SHP77 (cell line): ENCODE measurements around the gene LIG3.
"Not testable (repeated sequence)": the region's sequence is repeated elsewhere in the genome, so short reads cannot be mapped to it uniquely, and the experiment has no call there.

Experiments used
- DNase-seq, 2 experiments: peaks; one replicate each; lab custom pipeline; 2025; lab: John Stamatoyannopoulos, UW

The LIG3 gene

GRCh38 chr17:34999456-34999855 is 19.1 kb downstream of the LIG3 start:
- DNase-seq, result no peak

DNA sequence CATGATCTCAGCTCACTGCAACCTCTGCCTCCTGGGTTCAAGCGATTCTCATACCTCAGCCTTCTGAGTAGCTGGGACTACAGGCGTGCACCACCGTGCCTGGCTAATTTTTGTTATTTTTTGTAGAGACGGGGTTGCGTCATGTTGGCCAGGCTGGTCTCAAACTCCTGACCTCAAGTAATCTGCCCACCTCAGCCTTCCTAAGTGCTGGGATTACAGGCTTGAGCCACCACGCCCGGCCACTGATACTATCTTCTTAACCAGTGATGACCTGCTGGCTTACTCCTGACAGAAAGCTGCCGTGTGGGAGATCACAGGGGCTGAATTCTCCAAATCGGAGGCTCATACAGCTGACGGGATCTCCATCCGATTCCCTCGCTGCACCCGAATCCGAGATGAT is 20.7 kb downstream of the LIG3 start:
- DNase-seq, result not testable (repeated sequence)

DNA sequence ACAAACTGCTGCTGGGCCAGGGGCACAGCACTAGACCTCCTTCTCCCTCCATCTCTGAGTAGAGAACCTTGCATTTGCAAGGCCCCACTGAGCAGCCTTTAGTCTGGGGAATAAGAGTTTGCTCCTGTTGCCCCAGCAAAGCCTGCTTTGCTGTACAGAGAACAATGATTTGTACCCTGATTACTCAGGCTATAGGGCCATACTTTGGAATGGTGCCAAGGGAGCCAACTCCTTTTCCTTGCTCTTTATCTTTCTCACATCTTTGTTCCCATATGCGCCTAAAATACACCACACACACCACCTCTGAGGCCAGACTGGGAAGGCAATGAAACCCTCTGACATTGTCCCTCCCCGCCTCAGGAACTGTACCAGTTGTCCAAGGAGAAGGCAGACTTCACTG is 21.2 kb downstream of the LIG3 start:
- no peak for DNase-seq

DNA sequence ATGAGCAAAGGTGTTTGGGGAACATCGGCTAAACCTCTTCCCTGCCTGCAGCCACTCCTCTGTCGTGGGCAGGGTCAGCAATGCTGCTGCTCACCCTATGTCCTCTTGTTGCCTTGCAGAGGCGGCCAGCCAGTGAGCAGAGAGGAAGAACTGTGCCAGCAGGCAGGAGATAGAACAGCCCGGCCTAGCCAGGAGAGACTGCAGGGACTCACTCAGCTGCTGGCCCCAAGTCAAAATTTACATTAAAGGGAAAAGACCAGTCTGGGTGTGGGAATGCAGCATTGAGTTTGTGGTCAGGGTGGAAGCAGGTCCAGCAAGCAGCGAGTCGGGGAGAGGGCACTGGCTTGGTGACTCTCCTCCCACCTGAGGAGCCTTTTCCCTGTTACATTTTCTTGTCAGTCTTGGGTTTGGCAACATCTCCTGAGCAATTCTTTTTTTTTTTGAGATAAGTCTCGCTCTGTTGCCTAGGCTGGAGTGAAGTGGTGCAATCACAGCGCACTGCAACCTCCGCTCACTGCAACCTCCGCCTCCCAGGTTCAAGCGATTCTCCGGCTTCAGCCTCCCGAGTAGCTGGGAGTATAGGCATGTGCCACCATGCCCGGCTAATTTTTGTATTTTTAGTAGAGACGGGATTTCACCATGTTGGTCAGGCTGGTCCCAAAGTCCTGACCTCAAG is 22.7 kb downstream of the LIG3 start:
- no peak for DNase-seq

- no peak for DNase-seq
Observed at GRCh38 chr17:35003778-35004177, 23.5 kb downstream of the LIG3 start.

DNA sequence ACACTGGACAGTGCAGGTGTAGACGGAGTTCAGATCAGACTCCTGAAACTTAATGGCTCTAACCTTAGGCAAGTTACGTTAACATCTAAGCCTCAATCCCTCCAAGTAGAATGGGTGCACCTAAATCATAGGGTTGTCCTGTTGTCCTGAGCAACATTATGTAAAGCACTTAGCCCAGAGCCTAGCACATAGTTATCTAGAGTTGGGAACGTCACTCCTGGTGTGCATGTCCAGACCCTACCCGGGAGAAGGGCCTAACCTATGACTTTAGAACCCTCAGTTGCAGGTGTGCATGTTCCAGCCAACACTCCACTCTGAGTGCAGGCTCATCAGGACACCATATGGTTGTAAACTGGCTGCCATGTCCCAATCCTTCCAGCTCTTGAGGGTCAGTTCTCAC is 26.0 kb downstream of the LIG3 start:
- DNase-seq, result no peak

- DNase-seq, result no peak
Observed at GRCh38 chr17:35006961-35007360, 26.6 kb downstream of the LIG3 start.

GRCh38 chr17:35010093-35010492 is 29.8 kb downstream of the LIG3 start:
- no peak for DNase-seq

DNA sequence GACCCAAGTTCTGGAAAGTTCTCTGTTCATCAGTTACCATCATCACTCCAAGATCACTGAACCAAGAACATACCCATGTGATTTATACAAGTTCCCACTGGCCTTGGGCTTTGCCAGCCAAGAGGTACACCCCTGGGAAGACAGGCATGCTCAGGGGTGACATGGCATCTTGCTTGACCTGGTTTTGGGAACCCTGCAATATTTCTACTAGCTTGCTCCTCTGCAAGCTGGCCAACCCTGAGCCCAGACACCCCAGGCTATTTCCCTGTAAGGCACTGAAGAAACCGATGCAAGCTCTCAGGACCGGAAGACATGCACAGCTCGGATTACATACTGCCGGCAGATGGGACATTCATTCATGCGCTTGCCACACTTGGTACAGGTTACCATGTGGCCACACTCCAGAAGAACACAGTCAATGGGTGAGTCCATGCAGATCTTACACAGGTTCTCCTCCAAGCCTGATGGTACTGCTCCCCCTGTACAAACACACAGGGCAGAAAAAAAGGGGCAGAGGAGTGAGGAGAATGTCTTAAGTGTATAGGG is 31.4 kb downstream of the LIG3 start:
- DNase-seq, result no peak

DNA sequence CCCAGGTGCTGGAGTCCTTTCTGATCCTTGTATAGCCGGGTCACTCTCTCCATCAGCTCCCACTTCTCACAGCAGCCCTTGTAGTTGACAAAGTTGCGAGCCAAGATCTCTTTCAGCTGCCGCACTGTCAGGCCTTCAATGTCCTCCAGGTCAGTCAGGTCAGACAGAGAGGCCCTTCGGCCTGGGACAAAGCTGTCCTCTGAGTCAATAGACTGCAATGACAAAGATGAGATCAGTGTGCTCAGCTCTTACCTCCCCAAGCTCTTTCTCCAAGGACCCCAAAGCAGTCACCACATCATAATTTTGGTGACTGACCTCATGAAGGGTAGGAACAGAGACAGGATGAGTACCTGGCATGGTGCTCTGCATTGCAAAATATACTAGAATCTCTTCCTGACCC is 36.1 kb downstream of the LIG3 start:
- no peak for DNase-seq

GRCh38 chr17:35017021-35017420 is 36.7 kb downstream of the LIG3 start:
- DNase-seq, result no peak

- no peak for DNase-seq
Observed at GRCh38 chr17:35018814-35019213, 38.5 kb downstream of the LIG3 start.

GRCh38 chr17:35019386-35020179 is 39.3 kb downstream of the LIG3 start:
- DNase-seq, result no peak

- no peak for DNase-seq
Observed at GRCh38 chr17:35021520-35022380, 41.4 kb downstream of the LIG3 start.

GRCh38 chr17:35022536-35023063 is 42.3 kb downstream of the LIG3 start:
- DNase-seq, result peak; percentile 37 to 52

GRCh38 chr17:35023538-35023937 is 43.2 kb downstream of the LIG3 start:
- DNase-seq, result no peak

DNA sequence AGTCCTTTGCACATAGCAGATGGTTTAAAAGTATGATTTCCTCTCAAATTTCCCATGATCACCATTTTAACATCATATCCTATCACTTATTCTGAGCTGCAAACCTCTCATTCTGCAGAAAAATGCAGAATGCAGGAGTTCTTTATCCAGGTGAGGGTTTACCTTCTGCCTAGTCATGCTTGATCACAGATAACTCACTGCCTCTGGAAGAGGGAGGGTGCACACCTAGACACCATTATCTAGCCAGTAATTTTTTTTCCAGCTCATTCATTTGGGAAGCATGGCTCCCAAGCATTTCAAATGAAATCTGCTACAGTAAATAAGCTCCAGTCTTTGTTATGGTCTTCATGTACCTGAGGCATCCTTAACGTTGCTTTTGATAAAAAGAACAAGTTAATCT is 45.2 kb downstream of the LIG3 start:
- DNase-seq, result no peak

- not testable (repeated sequence) for DNase-seq
Observed at GRCh38 chr17:35028097-35028496, 47.8 kb downstream of the LIG3 start.

DNA sequence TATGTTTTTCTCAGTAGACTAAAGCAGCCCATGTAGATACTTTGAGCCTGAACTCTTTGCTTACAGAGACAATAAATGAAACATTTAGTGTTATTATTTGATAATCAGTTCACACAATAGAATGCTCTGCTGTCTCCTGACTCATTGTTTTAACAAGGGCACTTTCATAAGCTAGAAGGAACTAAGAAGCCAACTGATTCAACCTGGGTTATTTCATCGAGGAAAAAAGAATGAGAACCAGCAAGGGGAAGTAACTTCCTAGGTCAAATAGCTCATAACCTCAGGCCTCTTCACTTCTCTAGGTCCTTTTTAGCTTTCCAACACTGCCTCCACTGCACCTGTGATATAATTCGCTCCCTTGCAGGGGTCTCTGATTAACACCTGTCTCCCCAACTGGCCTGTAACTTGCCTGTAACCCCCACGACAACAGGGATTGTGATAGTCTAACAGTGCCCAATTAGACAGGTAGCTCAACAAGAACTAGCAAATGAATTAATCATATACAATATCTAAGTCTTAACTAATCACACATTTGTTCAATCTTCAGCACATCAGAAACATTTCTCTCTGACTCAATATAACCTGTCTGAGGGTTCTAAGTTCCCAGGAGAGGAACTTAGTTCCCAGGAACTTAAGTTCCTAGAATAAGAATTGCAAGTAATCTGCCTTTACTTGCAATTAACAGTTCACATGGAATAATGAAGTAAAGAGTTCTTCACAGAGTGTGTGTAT is 48.4 kb downstream of the LIG3 start:
- DNase-seq, result no peak

GRCh38 chr17:35030780-35031179 is 50.5 kb downstream of the LIG3 start:
- no peak for DNase-seq

DNA sequence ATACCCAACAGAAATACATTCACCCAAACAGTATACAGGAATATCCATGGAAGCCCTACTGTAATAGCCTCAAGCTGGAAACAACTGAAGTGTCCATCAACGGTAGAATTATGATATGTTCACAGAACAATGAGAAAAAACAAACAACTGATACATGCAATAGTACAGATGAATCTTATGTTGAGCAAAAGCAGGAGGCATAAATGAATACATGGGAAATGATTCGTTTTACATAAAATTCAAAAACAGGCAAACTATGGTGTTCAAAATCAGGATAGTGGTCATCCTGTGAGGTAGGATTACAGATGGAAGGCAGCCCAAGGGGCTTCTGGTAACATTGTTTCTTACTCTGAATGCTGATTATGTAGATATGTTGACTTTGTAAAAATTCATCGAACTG is 58.1 kb downstream of the LIG3 start:
- no peak for DNase-seq
